ENCODE results near the gene ROR2.

Gene ROR2

DNA sequence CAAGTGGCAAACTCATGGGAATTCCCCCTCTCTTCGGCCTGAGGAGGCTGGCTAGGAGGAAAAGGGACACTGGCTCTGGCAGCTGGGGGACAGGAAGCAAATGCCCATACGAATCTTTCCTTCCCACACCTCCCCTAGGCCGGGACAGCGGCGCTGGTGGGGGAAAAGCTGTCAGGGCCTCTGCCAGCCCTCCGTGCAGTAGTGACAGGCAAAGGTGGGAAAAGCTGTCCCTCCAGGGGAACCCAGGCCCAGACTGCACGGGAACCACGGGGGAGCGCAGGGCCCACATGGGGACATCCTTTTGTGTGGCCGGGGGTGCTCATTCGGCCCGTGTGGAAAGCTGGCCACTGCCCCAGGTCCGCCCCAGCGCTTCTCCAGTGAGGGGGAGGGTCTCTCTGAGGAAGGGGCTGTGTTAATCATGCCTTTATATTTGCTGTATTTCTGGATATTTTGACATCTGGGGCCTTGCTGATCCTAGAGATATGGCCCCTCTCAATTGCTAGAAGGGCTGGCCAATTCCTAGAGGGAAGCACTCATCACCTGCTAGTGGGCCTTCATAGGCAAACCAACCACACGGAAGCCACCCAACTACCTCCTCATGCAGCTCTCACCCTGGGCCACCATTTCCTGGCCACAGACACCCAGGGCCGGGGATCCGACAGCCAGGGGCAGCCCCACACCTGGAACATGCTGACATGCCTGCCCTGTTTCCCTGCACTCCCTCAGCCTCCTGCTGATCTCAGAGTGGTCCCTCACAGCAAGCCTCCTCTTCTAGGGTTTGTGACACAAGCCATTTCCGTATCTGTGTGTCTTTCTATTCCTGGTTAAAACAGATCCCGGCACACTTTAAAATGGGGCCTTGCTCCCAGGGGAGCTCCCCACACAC, 138.8 kb downstream of the ROR2 start:
- no peak overlapping the region for H3K27ac ChIP-seq
- TF ChIP-seq ZFX (IDR thresholded peaks at IDR 0.05; ENCODE audit: borderline replicate concordance) = no peak
- TF ChIP-seq, protein P1, sequence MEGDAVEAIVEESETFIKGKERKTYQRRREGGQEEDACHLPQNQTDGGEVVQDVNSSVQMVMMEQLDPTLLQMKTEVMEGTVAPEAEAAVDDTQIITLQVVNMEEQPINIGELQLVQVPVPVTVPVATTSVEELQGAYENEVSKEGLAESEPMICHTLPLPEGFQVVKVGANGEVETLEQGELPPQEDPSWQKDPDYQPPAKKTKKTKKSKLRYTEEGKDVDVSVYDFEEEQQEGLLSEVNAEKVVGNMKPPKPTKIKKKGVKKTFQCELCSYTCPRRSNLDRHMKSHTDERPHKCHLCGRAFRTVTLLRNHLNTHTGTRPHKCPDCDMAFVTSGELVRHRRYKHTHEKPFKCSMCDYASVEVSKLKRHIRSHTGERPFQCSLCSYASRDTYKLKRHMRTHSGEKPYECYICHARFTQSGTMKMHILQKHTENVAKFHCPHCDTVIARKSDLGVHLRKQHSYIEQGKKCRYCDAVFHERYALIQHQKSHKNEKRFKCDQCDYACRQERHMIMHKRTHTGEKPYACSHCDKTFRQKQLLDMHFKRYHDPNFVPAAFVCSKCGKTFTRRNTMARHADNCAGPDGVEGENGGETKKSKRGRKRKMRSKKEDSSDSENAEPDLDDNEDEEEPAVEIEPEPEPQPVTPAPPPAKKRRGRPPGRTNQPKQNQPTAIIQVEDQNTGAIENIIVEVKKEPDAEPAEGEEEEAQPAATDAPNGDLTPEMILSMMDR (IDR thresholded peaks at IDR 0.05) = no peak

DNA sequence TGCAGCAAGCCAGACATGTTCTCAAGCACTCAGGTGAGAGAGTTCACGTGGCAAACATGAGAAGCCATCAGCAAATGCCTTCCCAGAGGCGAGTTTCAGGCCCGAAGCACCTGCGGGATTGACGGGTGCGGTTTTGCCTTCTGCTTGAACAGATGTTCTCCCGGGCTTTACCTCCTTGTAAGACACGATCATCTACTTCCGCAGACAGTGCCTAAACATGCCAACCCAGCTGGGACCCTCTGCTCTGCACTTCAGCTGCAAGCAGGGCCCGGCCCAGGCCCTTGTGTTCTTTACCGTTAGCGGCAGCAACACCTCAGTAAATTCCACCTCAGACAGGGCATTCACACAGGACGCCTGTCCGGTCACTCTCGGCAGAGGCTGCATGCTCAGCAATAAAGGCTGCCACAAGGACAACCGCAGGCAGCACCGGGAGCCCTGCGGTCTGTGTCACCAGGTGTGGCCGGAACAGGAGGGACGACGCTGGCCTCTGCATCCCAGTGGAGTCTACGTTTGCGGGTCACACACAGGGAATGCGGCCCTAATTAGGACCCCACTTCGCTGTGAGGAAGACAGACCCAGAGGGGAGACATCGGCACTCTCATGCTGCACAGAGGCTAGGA, 139.6 kb downstream of the ROR2 start:
- TF ChIP-seq ZFX (IDR thresholded peaks at IDR 0.05; ENCODE audit: borderline replicate concordance) = no peak
- TF ChIP-seq, protein P1 (IDR thresholded peaks at IDR 0.05) = no peak
- no peak overlapping the region for H3K27ac ChIP-seq

DNA sequence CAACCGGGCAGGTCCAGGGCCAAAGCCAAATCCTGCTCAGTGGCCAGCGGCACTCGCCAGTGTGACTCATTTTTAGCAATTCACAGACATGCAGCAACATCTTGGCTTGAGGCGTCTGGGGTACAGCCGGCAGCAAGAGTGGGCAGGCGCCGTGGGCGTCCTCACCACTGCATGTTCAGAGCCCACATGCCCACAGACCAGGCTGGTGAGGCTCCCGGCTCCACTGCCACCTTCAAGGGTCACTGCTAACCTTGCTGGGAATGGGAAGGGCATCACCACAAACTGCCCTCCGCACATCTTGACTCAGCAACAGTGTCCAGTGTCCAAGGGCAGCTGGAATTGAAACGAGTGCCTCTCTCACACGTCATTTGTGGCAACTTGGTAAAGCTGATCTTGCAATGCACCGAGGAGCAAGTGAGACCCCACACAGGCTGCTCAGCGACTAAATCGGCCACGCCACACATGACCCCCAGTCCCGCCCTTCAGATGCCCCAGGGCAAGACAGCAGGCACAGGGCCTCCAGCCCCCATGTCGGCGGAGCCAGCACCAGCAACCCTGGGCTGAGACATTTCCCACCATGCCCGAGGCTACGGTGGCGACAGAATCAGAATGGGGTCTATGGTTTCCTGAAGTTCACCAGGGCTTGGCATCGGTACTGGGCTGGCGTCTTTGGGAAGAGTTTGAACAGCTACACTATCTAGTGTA, 140.3 kb downstream of the ROR2 start:
- no peak overlapping the region for H3K27ac ChIP-seq
- no peak for TF ChIP-seq ZFX (IDR thresholded peaks at IDR 0.05; ENCODE audit: borderline replicate concordance)
- TF ChIP-seq, protein P1 (IDR thresholded peaks at IDR 0.05) = no peak

DNA sequence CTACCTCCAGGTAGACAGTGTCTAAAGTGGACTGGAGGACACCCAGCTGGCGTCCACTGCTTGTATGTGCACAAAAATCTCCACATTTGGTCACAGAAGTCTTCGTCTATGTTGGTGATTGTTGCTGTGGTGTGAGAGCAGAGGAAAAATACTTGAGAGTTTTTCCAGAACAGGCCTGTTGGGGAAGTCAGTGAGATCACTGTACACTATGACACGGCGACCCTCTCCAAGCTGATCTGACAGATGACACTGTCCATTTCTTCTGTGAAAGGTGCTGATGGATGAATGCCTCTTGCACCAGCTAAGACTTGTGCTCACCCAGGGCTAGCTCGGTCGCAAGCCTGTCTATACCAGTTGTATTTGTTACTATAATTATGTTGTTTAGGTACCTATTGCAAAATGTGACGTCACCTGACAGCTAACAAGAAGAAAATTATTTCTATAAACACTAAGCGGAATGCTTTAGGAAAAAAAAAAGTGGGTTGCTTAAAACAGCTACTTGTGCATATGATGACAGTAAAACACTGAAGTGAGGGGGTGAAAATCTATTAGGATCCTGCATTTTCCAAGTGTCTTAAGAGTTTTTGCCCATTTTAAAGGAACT, 142.3 kb downstream of the ROR2 start:
- TF ChIP-seq ZFX (IDR thresholded peaks at IDR 0.05; ENCODE audit: borderline replicate concordance) = no peak
- TF ChIP-seq, protein P1 (IDR thresholded peaks at IDR 0.05) = no peak
- H3K27ac ChIP-seq = no peak overlapping the region

DNA sequence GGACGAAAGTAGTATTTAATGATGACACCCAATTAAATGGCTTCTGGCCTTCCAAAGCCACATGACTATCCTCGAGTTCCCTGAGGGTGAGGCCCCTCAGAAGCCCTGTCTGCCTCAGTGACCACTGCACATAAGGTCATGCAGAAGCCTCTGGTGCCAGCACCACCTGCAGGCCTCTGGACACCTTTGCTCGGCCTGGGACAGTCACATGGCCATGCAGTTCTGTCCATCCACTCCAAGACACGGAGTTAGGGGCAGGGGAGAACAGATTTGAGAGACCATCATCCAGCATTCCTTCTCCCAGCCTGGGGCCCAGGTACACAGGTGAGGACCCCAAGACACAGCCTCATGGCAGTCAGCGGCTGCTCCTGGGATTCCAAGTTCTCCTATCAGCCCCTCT, 145.0 kb downstream of the ROR2 start:
- TF ChIP-seq, protein P1 (IDR thresholded peaks at IDR 0.05) = no peak
- no peak for TF ChIP-seq ZFX (IDR thresholded peaks at IDR 0.05; ENCODE audit: borderline replicate concordance)

DNA sequence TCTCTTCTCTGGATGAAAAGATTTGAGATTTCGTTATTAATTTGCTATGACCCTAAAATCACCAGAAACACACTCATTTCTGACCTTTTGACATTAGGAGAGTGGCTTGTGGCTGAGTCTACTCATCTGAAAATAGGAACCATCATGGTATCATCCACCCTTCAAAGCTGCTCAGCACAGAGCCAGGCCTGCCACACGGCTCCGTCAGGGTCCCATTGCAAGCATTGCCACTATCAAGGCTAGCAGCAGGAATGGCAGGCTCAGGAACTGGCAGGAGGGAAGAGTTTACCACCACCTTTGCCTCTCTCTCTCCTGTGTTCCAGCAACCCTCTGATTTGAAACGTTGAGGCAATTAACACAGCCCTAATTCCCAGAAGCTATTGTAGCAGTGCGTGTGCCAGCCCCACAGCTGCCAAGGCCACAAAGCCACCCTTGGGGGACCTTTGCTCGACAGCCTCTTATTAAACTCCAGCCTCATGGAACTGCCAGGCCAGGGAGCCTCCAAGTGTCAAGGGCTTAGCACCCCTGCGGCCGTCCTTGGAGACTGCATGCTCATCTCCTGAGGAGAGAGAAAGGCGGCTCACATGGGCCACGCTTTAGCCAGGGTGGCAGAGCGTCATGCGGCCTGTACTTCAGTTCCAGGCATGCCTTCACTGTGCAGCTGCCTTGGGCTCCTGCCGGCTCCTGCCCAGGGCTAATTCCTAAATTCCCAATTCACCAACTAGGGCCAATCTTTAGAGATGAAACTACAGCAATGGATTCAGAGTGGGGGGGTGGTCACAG, 145.9 kb downstream of the ROR2 start:
- TF ChIP-seq ZFX (IDR thresholded peaks at IDR 0.05; ENCODE audit: borderline replicate concordance) = no peak
- TF ChIP-seq, protein P1 (IDR thresholded peaks at IDR 0.05) = no peak

More for the DNA sequence above, 145.0 kb downstream of the ROR2 start:
- no peak overlapping the region for H3K27ac ChIP-seq

More for the DNA sequence above, 145.9 kb downstream of the ROR2 start:
- H3K27ac ChIP-seq = no peak overlapping the region

Measured in 22Rv1 (cell line).